Loucy (cell line): Measurements from ENCODE around the gene SH3RF2.

ENCODE experiments used
- CTCF ChIP-seq: fragments of 200-600 bp; sonication (generic); conservative IDR thresholded peaks from 2 replicates; pipeline ENCODE4 v1.5.1; 2014; ENCODE audit warnings: mild to moderate bottlenecking, antibody characterized with exemption, low read length
- EZH2phosphoT487 ChIP-seq: fragments of 200-600 bp; IDR thresholded peaks from 2 replicates; pipeline ENCODE4 v1.6.1; 2018; ENCODE audit warnings: antibody characterized with exemption, mild to moderate bottlenecking, moderate library complexity, borderline replicate concordance

- TF ChIP-seq CTCF (no peak), EZH2phosphoT487 (no peak)
These were observed 69.3 kb downstream of the SH3RF2 start for GRCh38 chr5:146005723-146006122.
